ENCODE measurements around the gene DEF6. TPM values are rescaled to one million over a fixed set of nuclear protein-coding genes. Genes with fewer than 3 reads are reported as not detected.

DEF6 gene
- total RNA-seq, 1 donor from 2014 or later: 5.9 TPM

GRCh38 chr6:35359744-35360348 lies 62.2 kb downstream of the DEF6 start:
- Mint-ChIP-seq H3K4me3 (ENCODE audit: low read depth) (no peak overlapping the region), H3K36me3 (ENCODE audit: insufficient read depth) (peaks cover 8% of the 10 kb centered on the region), H3K4me1 (ENCODE audit: low read depth) (no peaks in the 10 kb centered on the region), H3K27ac (peak overlapping the region; percentile 67), H3K27me3 (no peaks in the 10 kb centered on the region), H3K9me3 (ENCODE audit: low read depth) (no peaks in the 10 kb centered on the region)
- DNase-seq (ENCODE audit: low spot score, unreplicated experiment): no peak
- TF ChIP-seq CTCF (IDR thresholded peaks at IDR 0.05; ENCODE audit: unreplicated experiment): no peak

- no peaks in the 10 kb centered on the region for H3K4me1 Mint-ChIP-seq (ENCODE audit: low read depth)
- H3K9me3 Mint-ChIP-seq (ENCODE audit: low read depth): no peaks in the 10 kb centered on the region
- peak overlapping the region; percentile 60 for H3K27ac Mint-ChIP-seq
- TF ChIP-seq CTCF (IDR thresholded peaks at IDR 0.05; ENCODE audit: unreplicated experiment): no peak
- H3K36me3 Mint-ChIP-seq (ENCODE audit: insufficient read depth): peaks cover 8% of the 10 kb centered on the region
- DNase-seq (ENCODE audit: low spot score, unreplicated experiment): no peak
- no peak overlapping the region for H3K4me3 Mint-ChIP-seq (ENCODE audit: low read depth)
- no peaks in the 10 kb centered on the region for H3K27me3 Mint-ChIP-seq
Observed at GRCh38 chr6:35360349-35361138, 62.9 kb downstream of the DEF6 start.

- no peak for TF ChIP-seq CTCF (IDR thresholded peaks at IDR 0.05; ENCODE audit: unreplicated experiment)
- H3K36me3 Mint-ChIP-seq (ENCODE audit: insufficient read depth): peaks cover 5% of the 10 kb centered on the region
- no peak overlapping the region for H3K4me3 Mint-ChIP-seq (ENCODE audit: low read depth)
- H3K9me3 Mint-ChIP-seq (ENCODE audit: low read depth): peaks cover 3% of the 10 kb centered on the region
- no peak for DNase-seq (ENCODE audit: low spot score, unreplicated experiment)
- no peak overlapping the region for H3K27ac Mint-ChIP-seq
- H3K4me1 Mint-ChIP-seq (ENCODE audit: low read depth): no peaks in the 10 kb centered on the region
- no peaks in the 10 kb centered on the region for H3K27me3 Mint-ChIP-seq
Observed at GRCh38 chr6:35362200-35362599, 64.6 kb downstream of the DEF6 start.

GRCh38 chr6:35363293-35363750 lies 65.7 kb downstream of the DEF6 start:
- TF ChIP-seq CTCF (IDR thresholded peaks at IDR 0.05; ENCODE audit: unreplicated experiment): no peak
- Mint-ChIP-seq H3K9me3 (ENCODE audit: low read depth) (peaks cover 3% of the 10 kb centered on the region), H3K4me1 (ENCODE audit: low read depth) (no peaks in the 10 kb centered on the region), H3K4me3 (ENCODE audit: low read depth) (no peak overlapping the region), H3K36me3 (ENCODE audit: insufficient read depth) (peaks cover 4% of the 10 kb centered on the region), H3K27ac (no peak overlapping the region), H3K27me3 (no peaks in the 10 kb centered on the region)
- no peak for DNase-seq (ENCODE audit: low spot score, unreplicated experiment)

- Mint-ChIP-seq H3K36me3 (ENCODE audit: insufficient read depth) (peaks cover 4% of the 10 kb centered on the region), H3K4me3 (ENCODE audit: low read depth) (no peak overlapping the region), H3K27ac (peak overlapping the region; percentile 21), H3K9me3 (ENCODE audit: low read depth) (peaks cover 3% of the 10 kb centered on the region), H3K4me1 (ENCODE audit: low read depth) (no peaks in the 10 kb centered on the region), H3K27me3 (no peaks in the 10 kb centered on the region)
- DNase-seq (ENCODE audit: low spot score, unreplicated experiment): no peak
- TF ChIP-seq CTCF (IDR thresholded peaks at IDR 0.05; ENCODE audit: unreplicated experiment): no peak
Observed at GRCh38 chr6:35365594-35366203, 68.1 kb downstream of the DEF6 start.

All from progenitor cell of endocrine pancreas (in vitro differentiated cells).